GM23248 (cell line): ENCODE measurements around the gene OR8J1.

ENCODE experiments used
- EZH2 ChIP-seq: fragments of 200-600 bp; sonication (generic); IDR thresholded peaks from 2 replicates; pipeline ENCODE4 v1.6.1; 2018; ENCODE audit warnings: antibody characterized with exemption, mild to moderate bottlenecking; ENCODE audit not compliant: insufficient read depth, poor library complexity, severe bottlenecking
- EZH2phosphoT487 ChIP-seq: fragments of 200-600 bp; sonication (generic); IDR thresholded peaks from 2 replicates; pipeline ENCODE4 v1.6.1; 2018; ENCODE audit warnings: antibody characterized with exemption, moderate library complexity, mild to moderate bottlenecking, low read depth; ENCODE audit not compliant: insufficient read depth

- no peak for TF ChIP-seq EZH2
- no peak for TF ChIP-seq EZH2phosphoT487
Observed at GRCh38 chr11:56380120-56380519, 26.0 kb downstream of the OR8J1 start.
